Naive thymus-derived CD4-positive, alpha-beta T cell (primary cell): Measurements from ENCODE around the gene PAQR8. TPM values are rescaled to one million over a fixed set of nuclear protein-coding genes. Genes with fewer than 3 reads are reported as not detected.

Source experiments
- ATAC-seq: fragments of 150-1000 bp; cut with Tn5 transposase; 2 replicates; pipeline ENCODE4 v1.10.0; 2021; ENCODE audit warnings: mild to moderate bottlenecking, moderate library complexity
- CTCF ChIA-PET: fragments of 350-600 bp; sonication (Branson Sonifier 250); formaldehyde crosslinking; loops from one replicate; lab custom pipeline; 2021; ENCODE audit warnings: antibody characterized with exemption; lab: Charles Lee
- POLR2A ChIA-PET: fragments of 350-600 bp; sonication (Branson Sonifier 250); formaldehyde crosslinking; loops from one replicate; lab custom pipeline; 2021; ENCODE audit warnings: antibody characterized with exemption, inconsistent platforms; lab: Charles Lee
- DNase-seq, 9 donors: peaks; one replicate each; pipeline versions ENCODE4 v3.0.0 to v3.0.0-alpha.2; 2020 to 2022; ENCODE audit warnings: mixed read lengths in 1 of 9
- H3K27ac ChIP-seq: one replicate; pipeline ENCODE4 v1.7.0; 2013; ENCODE audit warnings: mild to moderate bottlenecking, low read depth, low read length, moderate library complexity
- H3K27me3 ChIP-seq, 2 donors: one replicate each; pipeline ENCODE4 v1.7.0; 2013; ENCODE audit warnings: low read length in 2 of 2, mild to moderate bottlenecking in 2 of 2, moderate library complexity in 2 of 2; ENCODE audit not compliant: control insufficient read depth in 2 of 2, insufficient read depth in 2 of 2
- H3K36me3 ChIP-seq, 3 experiments: 1 replicate in 2 of 3; 2 replicates in 1 of 3; pipeline ENCODE4 v1.7.0; 2013; ENCODE audit warnings: low read length in 3 of 3, mild to moderate bottlenecking in 3 of 3, moderate library complexity in 1 of 3; ENCODE audit not compliant: insufficient read depth in 3 of 3, control insufficient read depth in 2 of 3
- H3K4me1 ChIP-seq, 2 donors: one replicate each; pipeline ENCODE4 v1.7.0; 2013; ENCODE audit warnings: low read length in 2 of 2, mild to moderate bottlenecking in 2 of 2, moderate library complexity in 1 of 2; ENCODE audit not compliant: control insufficient read depth in 2 of 2, insufficient read depth in 2 of 2
- H3K4me3 ChIP-seq: 2 replicates; pipeline ENCODE4 v1.7.0; 2013; ENCODE audit warnings: mild to moderate bottlenecking, low read length
- H3K9me3 ChIP-seq, 3 experiments: 1 replicate in 2 of 3; 2 replicates in 1 of 3; pipeline ENCODE4 v1.7.0; 2013; ENCODE audit warnings: low read length in 3 of 3; ENCODE audit not compliant: control insufficient read depth in 2 of 3
- H3K27ac Mint-ChIP-seq, 9 donors: one replicate each; pipeline ENCODE4 v1.8.0; 2020 to 2022; ENCODE audit warnings: mixed read lengths in 9 of 9, mild to moderate bottlenecking in 8 of 9, moderate library complexity in 5 of 9, inconsistent platforms in 2 of 9
- H3K27me3 Mint-ChIP-seq, 5 donors: one replicate each; pipeline ENCODE4 v1.8.0; 2021 to 2022; ENCODE audit warnings: mixed read lengths in 5 of 5, mild to moderate bottlenecking in 1 of 5
- H3K36me3 Mint-ChIP-seq, 5 donors: one replicate each; pipeline ENCODE4 v1.8.0; 2020 to 2022; ENCODE audit warnings: mixed read lengths in 5 of 5, mild to moderate bottlenecking in 3 of 5, inconsistent platforms in 1 of 5
- H3K4me1 Mint-ChIP-seq, 7 donors: one replicate each; pipeline ENCODE4 v1.8.0; 2020 to 2022; ENCODE audit warnings: mixed read lengths in 7 of 7, mild to moderate bottlenecking in 3 of 7, inconsistent platforms in 1 of 7
- H3K4me3 Mint-ChIP-seq, 10 donors: one replicate each; pipeline ENCODE4 v1.8.0; 2020 to 2022; ENCODE audit warnings: mild to moderate bottlenecking in 10 of 10, mixed read lengths in 10 of 10, moderate library complexity in 6 of 10, inconsistent platforms in 2 of 10
- H3K9me3 Mint-ChIP-seq, 11 donors: one replicate each; pipeline ENCODE4 v1.8.0; 2020 to 2022; ENCODE audit warnings: mixed read lengths in 11 of 11, mild to moderate bottlenecking in 4 of 11, inconsistent platforms in 1 of 11, moderate library complexity in 1 of 11
- intact Hi-C, 2 donors: fragments of 100-400 bp; cut with micrococcal nuclease; formaldehyde crosslinking; loops; one replicate each; pipeline ENCODE4 v1.15.1; 2023
- polyA plus RNA-seq, 2 donors: library from polyadenylated mRNA; unstranded; fragments of 300-500 nt; fragmentation: Illumina TruSeq; gene quantifications; one replicate each; pipeline ENCODE4 v1.2.3, GENCODE V29; 2021
- total RNA-seq, 6 experiments: library from RNA in 5 of 6; stranded (reverse) in 5 of 6; gene quantifications; 1 replicate in 5 of 6; 2 replicates in 1 of 6; pipeline ENCODE4 v1.2.3 and lab custom pipeline; 2021 to 2026

Gene PAQR8
- total and polyA plus RNA-seq, 7 experiments from 2014 or later = 7.5 to 46.2 (median 32.1) TPM

GRCh38 chr6:52415333-52415732 lies 53.4 kb downstream of the PAQR8 start:
- ChIA-PET POLR2A (interaction anchor here (0.6 to 3.3 kb wide), 8 partner anchors 14 to 1132 kb away, joined by 3 to 20 read pairs (median 4); no protein-coding TSS in a partner anchor), CTCF (interaction anchor here (0.6 to 7.0 kb wide), 10 partner anchors 11 to 250 kb away, joined by 3 to 83 read pairs (median 6); partner anchors contain the start of genes MCM3 and PAQR8)
- H3K4me1 Mint-ChIP-seq = peaks cover 13 to 48% (median 40%) of the 10 kb centered on the region in 7 donors
- H3K9me3 Mint-ChIP-seq = no peaks in the 10 kb centered on the region
- no peaks in the 10 kb centered on the region for H3K36me3 Mint-ChIP-seq
- Histone ChIP-seq H3K4me3 (peak overlapping the region; percentile 2), H3K4me1 (peaks cover 6 to 13% of the 10 kb centered on the region in 2 donors), H3K36me3 (peaks cover 0 to 3% (median 0%) of the 10 kb centered on the region in 3 experiments), H3K27me3 (no peaks in the 10 kb centered on the region), H3K9me3 (no peaks in the 10 kb centered on the region), H3K27ac (no peak overlapping the region)
- DNase-seq (no peak), ATAC-seq (no peak)
- intact Hi-C loops = loop anchor here in 1 of 2 donors (5.0 kb wide), 2 partner anchors 77 to 182 kb away; no protein-coding TSS in a partner anchor
- H3K27me3 Mint-ChIP-seq = peaks cover 0 to 9% (median 0%) of the 10 kb centered on the region in 5 donors
- H3K4me3 Mint-ChIP-seq = peak overlapping the region in 3 of 10 donors; percentile 6 to 30 (median 25)
- H3K27ac Mint-ChIP-seq = peak overlapping the region in 2 of 9 donors; percentile 2 to 75

DNA sequence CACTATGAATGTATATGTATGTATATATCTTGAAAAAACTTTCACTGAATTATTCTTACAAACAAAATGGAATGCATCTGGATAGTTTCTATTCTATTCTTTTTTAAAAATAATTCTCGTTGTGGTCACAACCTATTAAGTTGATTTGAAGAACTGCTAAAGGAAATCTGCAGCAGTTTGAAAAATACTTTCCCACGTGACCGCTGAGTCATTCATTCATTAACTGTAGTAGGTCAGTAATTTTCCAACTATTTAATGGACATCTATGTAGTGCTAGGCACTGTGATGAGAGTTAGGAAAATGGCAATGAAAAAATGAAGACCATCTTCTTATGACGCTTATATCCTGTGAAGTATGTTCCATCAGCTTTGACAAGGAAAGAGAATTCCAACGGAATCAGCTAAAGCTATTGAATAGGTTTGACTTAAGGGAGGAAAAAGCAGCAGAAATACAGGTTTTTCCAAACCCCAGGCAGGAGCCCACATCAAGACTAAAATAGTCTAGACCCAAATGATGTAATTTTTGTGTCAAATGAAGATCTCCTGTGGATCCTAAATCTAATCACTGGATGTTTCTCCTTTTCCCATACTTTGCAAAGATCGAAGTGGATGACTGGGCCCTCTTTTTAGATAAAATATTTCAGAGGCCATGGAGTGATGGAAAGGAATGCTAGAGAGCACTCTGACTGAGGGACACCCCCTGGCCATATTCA lies 54.1 kb downstream of the PAQR8 start:
- peaks cover 0 to 9% (median 0%) of the 10 kb centered on the region in 5 donors for H3K27me3 Mint-ChIP-seq
- POLR2A ChIA-PET = interaction anchor here (0.6 to 3.3 kb wide), 8 partner anchors 15 to 161 kb away, joined by 3 to 20 read pairs (median 4); partner anchors contain the start of gene MCM3
- intact Hi-C loops = loop anchor here (1.0 to 5.0 kb wide), 8 partner anchors 16 to 247 kb away; no protein-coding TSS in a partner anchor
- H3K4me3 Mint-ChIP-seq = peak overlapping the region in 3 of 10 donors; percentile 3 to 39 (median 38)
- peak overlapping the region in 8 of 9 donors; percentile 10 to 86 (median 64) for H3K27ac Mint-ChIP-seq
- peaks cover 12 to 48% (median 35%) of the 10 kb centered on the region in 7 donors for H3K4me1 Mint-ChIP-seq
- H3K4me3 ChIP-seq = no peak overlapping the region
- no peak for ATAC-seq
- CTCF ChIA-PET = interaction anchor here (0.6 to 7.0 kb wide), 10 partner anchors 12 to 249 kb away, joined by 3 to 83 read pairs (median 6); partner anchors contain the start of genes MCM3 and PAQR8
- H3K36me3 Mint-ChIP-seq = no peaks in the 10 kb centered on the region
- H3K9me3 ChIP-seq = no peaks in the 10 kb centered on the region
- no peaks in the 10 kb centered on the region for H3K27me3 ChIP-seq
- H3K9me3 Mint-ChIP-seq = no peaks in the 10 kb centered on the region
- DNase-seq = no peak
- peaks cover 12 to 19% of the 10 kb centered on the region in 2 donors for H3K4me1 ChIP-seq
- no peak overlapping the region for H3K27ac ChIP-seq
- peaks cover 0 to 3% (median 0%) of the 10 kb centered on the region in 3 experiments for H3K36me3 ChIP-seq

GRCh38 chr6:52416629-52417151 lies 54.7 kb downstream of the PAQR8 start:
- POLR2A ChIA-PET = interaction anchor here (0.6 to 3.3 kb wide), 3 partner anchors 16 to 161 kb away, joined by 3 to 20 read pairs (median 12); partner anchors contain the start of gene MCM3
- Histone ChIP-seq H3K27me3 (no peaks in the 10 kb centered on the region), H3K4me1 (peaks cover 13 to 19% of the 10 kb centered on the region in 2 donors), H3K4me3 (no peak overlapping the region), H3K9me3 (no peaks in the 10 kb centered on the region), H3K36me3 (peaks cover 0 to 3% (median 0%) of the 10 kb centered on the region in 3 experiments), H3K27ac (no peak overlapping the region)
- Mint-ChIP-seq H3K27me3 (peaks cover 0 to 9% (median 0%) of the 10 kb centered on the region in 5 donors), H3K9me3 (no peaks in the 10 kb centered on the region), H3K4me1 (peaks cover 12 to 44% (median 35%) of the 10 kb centered on the region in 7 donors), H3K4me3 (peak overlapping the region in 3 of 10 donors; percentile 3 to 39 (median 38)), H3K27ac (peak overlapping the region in 8 of 9 donors; percentile 10 to 86 (median 64)), H3K36me3 (no peaks in the 10 kb centered on the region)
- CTCF ChIA-PET = interaction anchor here (1.3 to 7.0 kb wide), 5 partner anchors 13 to 249 kb away, joined by 4 to 83 read pairs (median 14); partner anchors contain the start of genes MCM3 and PAQR8
- intact Hi-C loops = loop anchor here (1.0 to 5.0 kb wide), 8 partner anchors 16 to 247 kb away; no protein-coding TSS in a partner anchor
- peak; percentile 28 for ATAC-seq
- DNase-seq = peak in 7 of 9 donors; percentile 57 to 76 (median 73)

DNA sequence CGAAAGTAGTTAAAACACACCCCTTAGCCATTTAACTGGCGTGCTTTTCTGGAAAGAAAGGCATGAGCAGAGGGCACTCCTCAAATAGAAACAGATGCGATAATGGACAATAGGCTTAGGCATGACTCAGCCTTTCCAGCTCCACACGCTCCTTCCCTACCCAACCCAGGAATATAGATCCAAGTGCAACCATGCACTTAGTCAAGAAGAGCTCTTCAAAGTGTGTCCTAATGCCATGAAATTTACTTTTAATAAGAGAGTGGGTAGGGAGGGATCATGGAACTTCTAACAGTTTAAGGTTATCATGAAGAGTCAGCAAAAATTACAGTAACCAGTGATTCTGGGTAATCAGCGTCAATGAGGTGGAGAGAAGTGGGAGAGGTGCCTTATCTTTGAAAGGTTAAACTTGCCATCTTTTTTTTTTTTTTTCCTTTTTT lies 55.7 kb downstream of the PAQR8 start:
- no peaks in the 10 kb centered on the region for H3K36me3 Mint-ChIP-seq
- no peaks in the 10 kb centered on the region for H3K9me3 Mint-ChIP-seq
- Histone ChIP-seq H3K4me1 (peaks cover 13 to 19% of the 10 kb centered on the region in 2 donors), H3K27ac (no peak overlapping the region), H3K36me3 (peaks cover 0 to 3% (median 0%) of the 10 kb centered on the region in 3 experiments), H3K4me3 (no peak overlapping the region), H3K9me3 (no peaks in the 10 kb centered on the region), H3K27me3 (no peaks in the 10 kb centered on the region)
- ChIA-PET POLR2A (interaction anchor here (0.8 to 3.3 kb wide), 4 partner anchors 12 to 132 kb away, joined by 3 to 20 read pairs (median 8); partner anchors contain the start of gene MCM3), CTCF (interaction anchor here (0.7 to 7.0 kb wide), 5 partner anchors 14 to 180 kb away, joined by 3 to 83 read pairs (median 9); partner anchors contain the start of gene MCM3)
- peak overlapping the region in 4 of 10 donors; percentile 22 to 40 (median 39) for H3K4me3 Mint-ChIP-seq
- ATAC-seq (no peak), DNase-seq (no peak)
- peaks cover 0 to 7% (median 0%) of the 10 kb centered on the region in 5 donors for H3K27me3 Mint-ChIP-seq
- intact Hi-C loops = loop anchor here in 1 of 2 donors (5.0 kb wide), 2 partner anchors 75 to 180 kb away; no protein-coding TSS in a partner anchor
- peaks cover 9 to 42% (median 32%) of the 10 kb centered on the region in 7 donors for H3K4me1 Mint-ChIP-seq
- peak overlapping the region in 3 of 9 donors; percentile 29 to 65 (median 62) for H3K27ac Mint-ChIP-seq

DNA sequence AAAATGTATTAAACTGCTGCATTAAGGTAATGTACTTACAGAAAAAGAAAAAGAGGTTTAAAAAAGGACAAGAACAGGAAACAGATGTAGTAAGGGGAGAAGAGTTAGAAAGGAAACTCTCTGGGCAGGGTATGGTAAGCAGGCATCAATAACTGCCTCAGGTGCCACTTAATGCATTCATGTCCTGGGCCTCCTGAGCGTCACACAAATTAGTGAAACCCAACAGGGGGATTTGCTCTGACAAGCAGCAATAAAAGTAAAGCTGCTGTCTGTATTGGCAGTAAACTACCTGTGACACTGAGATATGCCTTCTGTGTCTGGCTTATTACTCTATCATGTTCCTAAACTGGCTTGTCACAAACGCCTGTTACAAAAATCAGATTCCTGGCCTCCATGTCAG lies 56.7 kb downstream of the PAQR8 start:
- Mint-ChIP-seq H3K9me3 (no peaks in the 10 kb centered on the region), H3K27me3 (peaks cover 0 to 7% (median 0%) of the 10 kb centered on the region in 5 donors), H3K4me3 (peak overlapping the region in 3 of 10 donors; percentile 45 to 63 (median 51)), H3K27ac (peak overlapping the region in 1 of 9 donors; percentile 47), H3K36me3 (no peaks in the 10 kb centered on the region), H3K4me1 (peaks cover 9 to 35% (median 28%) of the 10 kb centered on the region in 7 donors)
- ChIA-PET POLR2A (interaction anchor here (0.6 to 3.3 kb wide), 10 partner anchors 9 to 244 kb away, joined by 3 to 36 read pairs (median 4); partner anchors contain the start of genes MCM3 and PAQR8), CTCF (interaction anchor here (0.8 to 7.0 kb wide), 6 partner anchors 9 to 245 kb away, joined by 3 to 83 read pairs (median 8); partner anchors contain the start of gene MCM3)
- DNase-seq (no peak), ATAC-seq (no peak)
- peaks cover 13 to 19% of the 10 kb centered on the region in 2 donors for H3K4me1 ChIP-seq
- intact Hi-C loops = loop anchor here in 1 of 2 donors (5.0 kb wide), 2 partner anchors 74 to 179 kb away; no protein-coding TSS in a partner anchor
- no peak overlapping the region for H3K4me3 ChIP-seq
- peaks cover 0 to 3% (median 0%) of the 10 kb centered on the region in 3 experiments for H3K36me3 ChIP-seq
- H3K27ac ChIP-seq = no peak overlapping the region
- no peaks in the 10 kb centered on the region for H3K27me3 ChIP-seq
- no peaks in the 10 kb centered on the region for H3K9me3 ChIP-seq
